Measurements from ENCODE around the gene KLHDC8B.

Gene KLHDC8B

GRCh38 chr3:49191741-49192140 lies 20.3 kb downstream of the KLHDC8B start:
- H3K9ac ChIP-seq (ENCODE audit: low read length), result no peak overlapping the region
- H3K9me2 ChIP-seq (replicated peaks; ENCODE audit: insufficient read depth, low read length), result no peaks in the 10 kb centered on the region
- H3F3A ChIP-seq (ENCODE audit: insufficient read depth, low read length), result no peaks in the 10 kb centered on the region
- H3K9me3 ChIP-seq (replicated peaks; ENCODE audit: insufficient read depth, low read length), result no peaks in the 10 kb centered on the region
- no peak overlapping the region for H3K4me3 ChIP-seq (ENCODE audit: low read length)
- no peaks in the 10 kb centered on the region for H4K20me1 ChIP-seq (ENCODE audit: insufficient read depth, low read length)
- H3K4me2 ChIP-seq (ENCODE audit: low read depth, low read length), result no peak overlapping the region
- H3K27me3 ChIP-seq (replicated peaks; ENCODE audit: insufficient read depth, low read length), result no peaks in the 10 kb centered on the region
- no peaks in the 10 kb centered on the region for H3K4me1 ChIP-seq (ENCODE audit: low read length)
- no peaks in the 10 kb centered on the region for H3K79me2 ChIP-seq (ENCODE audit: low read length)
- no peak overlapping the region for H3K27ac ChIP-seq (ENCODE audit: low read length)
- no peak for DNase-seq
- no peak overlapping the region for H2AFZ ChIP-seq (ENCODE audit: low read length)
- no peaks in the 10 kb centered on the region for H3K36me3 ChIP-seq (replicated peaks; ENCODE audit: insufficient read depth, low read length)
- TF ChIP-seq EZH2phosphoT487 (IDR thresholded peaks at IDR 0.05; ENCODE audit: low read length) (no peak), EZH2 (optimal IDR thresholded peaks at IDR 0.05; ENCODE audit: low read depth, low read length) (no peak), CTCF (IDR thresholded peaks at IDR 0.05; ENCODE audit: low read length) (no peak)

GRCh38 chr3:49198161-49198560 lies 26.8 kb downstream of the KLHDC8B start:
- no peak overlapping the region for H3K27ac ChIP-seq (ENCODE audit: low read length)
- H2AFZ ChIP-seq (ENCODE audit: low read length), result no peak overlapping the region

GRCh38 chr3:49198611-49199230 lies 27.3 kb downstream of the KLHDC8B start:
- Histone ChIP-seq H3K4me2 (ENCODE audit: low read depth, low read length) (no peak overlapping the region), H3K4me1 (ENCODE audit: low read length) (no peaks in the 10 kb centered on the region), H3K9me3 (replicated peaks; ENCODE audit: insufficient read depth, low read length) (no peaks in the 10 kb centered on the region), H3K79me2 (ENCODE audit: low read length) (no peaks in the 10 kb centered on the region), H3K9ac (ENCODE audit: low read length) (no peak overlapping the region), H3K27me3 (replicated peaks; ENCODE audit: insufficient read depth, low read length) (no peaks in the 10 kb centered on the region; the same call in 1 of the 2 replicates), H2AFZ (ENCODE audit: low read length) (no peak overlapping the region), H3K36me3 (replicated peaks; ENCODE audit: insufficient read depth, low read length) (no peaks in the 10 kb centered on the region), H4K20me1 (ENCODE audit: insufficient read depth, low read length) (no peaks in the 10 kb centered on the region), H3F3A (ENCODE audit: insufficient read depth, low read length) (no peaks in the 10 kb centered on the region), H3K9me2 (replicated peaks; ENCODE audit: insufficient read depth, low read length) (no peaks in the 10 kb centered on the region), H3K4me3 (ENCODE audit: low read length) (no peak overlapping the region), H3K27ac (ENCODE audit: low read length) (no peak overlapping the region)
- no peak for DNase-seq
- TF ChIP-seq EZH2phosphoT487 (IDR thresholded peaks at IDR 0.05; ENCODE audit: low read length), result no peak
- TF ChIP-seq CTCF (IDR thresholded peaks at IDR 0.05; ENCODE audit: low read length), result no peak
- TF ChIP-seq EZH2 (optimal IDR thresholded peaks at IDR 0.05; ENCODE audit: low read depth, low read length), result no peak

More at GRCh38 chr3:49198161-49198560, 26.8 kb downstream of the KLHDC8B start:
- H3K36me3 ChIP-seq (replicated peaks; ENCODE audit: insufficient read depth, low read length), result no peaks in the 10 kb centered on the region
- no peak overlapping the region for H3K9ac ChIP-seq (ENCODE audit: low read length)
- no peak overlapping the region for H3K4me3 ChIP-seq (ENCODE audit: low read length)
- no peak for DNase-seq
- H3K79me2 ChIP-seq (ENCODE audit: low read length), result no peaks in the 10 kb centered on the region
- no peaks in the 10 kb centered on the region for H3F3A ChIP-seq (ENCODE audit: insufficient read depth, low read length)
- no peaks in the 10 kb centered on the region; the same call in 1 of the 2 replicates for H3K27me3 ChIP-seq (replicated peaks; ENCODE audit: insufficient read depth, low read length)
- H3K4me2 ChIP-seq (ENCODE audit: low read depth, low read length), result no peak overlapping the region
- no peaks in the 10 kb centered on the region for H3K4me1 ChIP-seq (ENCODE audit: low read length)
- TF ChIP-seq CTCF (IDR thresholded peaks at IDR 0.05; ENCODE audit: low read length), result no peak
- no peak for TF ChIP-seq EZH2 (optimal IDR thresholded peaks at IDR 0.05; ENCODE audit: low read depth, low read length)
- TF ChIP-seq EZH2phosphoT487 (IDR thresholded peaks at IDR 0.05; ENCODE audit: low read length), result no peak
- no peaks in the 10 kb centered on the region for H3K9me2 ChIP-seq (replicated peaks; ENCODE audit: insufficient read depth, low read length)
- no peaks in the 10 kb centered on the region for H4K20me1 ChIP-seq (ENCODE audit: insufficient read depth, low read length)
- no peaks in the 10 kb centered on the region for H3K9me3 ChIP-seq (replicated peaks; ENCODE audit: insufficient read depth, low read length)

All from MM.1S (cell line).